Panc1 (cell line): Measurements from ENCODE around the gene CDK5R1.

ENCODE experiments used
- CTCF ChIP-seq: fragments of 450-650 bp; IDR thresholded peaks from 2 replicates; pipeline ENCODE4 v1.5.1; 2017; ENCODE audit warnings: mild to moderate bottlenecking
- POLR2AphosphoS5 ChIP-seq: IDR thresholded peaks from 2 replicates; pipeline ENCODE4 v1.6.1; 2012; ENCODE audit warnings: mild to moderate bottlenecking, low read depth, low read length, moderate library complexity
- REST ChIP-seq, 2 experiments: IDR thresholded peaks; 2 replicates each; pipeline ENCODE4 v1.6.1; 2011 to 2012; ENCODE audit warnings: low read depth in 2 of 2, control low read depth in 1 of 2, low read length in 1 of 2, mild to moderate bottlenecking in 1 of 2, moderate library complexity in 1 of 2; ENCODE audit not compliant: insufficient read depth in 1 of 2
- SIN3A ChIP-seq: IDR thresholded peaks from 2 replicates; pipeline ENCODE4 v1.6.1; 2012; ENCODE audit warnings: low read depth, mild to moderate bottlenecking, low read length, moderate library complexity, borderline replicate concordance; ENCODE audit not compliant: insufficient read depth
- TCF7L2 ChIP-seq: IDR thresholded peaks from 2 replicates; pipeline ENCODE4 v1.6.1; 2011; ENCODE audit warnings: mild to moderate bottlenecking, low read depth, low read length, inconsistent platforms

- TF ChIP-seq POLR2AphosphoS5 (peak; percentile 92), CTCF (peak; percentile 99), REST (IDR thresholded peaks at IDR 0.05; ENCODE audit: insufficient read depth in 1 of 2, low read depth in 2 of 2, low read length in 1 of 2) (0 out of 4 replicates have a peak, but pooled peaks have one; percentile 23 to 51), TCF7L2 (0 out of 2 replicates have a peak, but pooled peaks have one; percentile 44), SIN3A (peak; percentile 74; the same call in 1 of the 2 replicates)
Observed at GRCh38 chr17:32444301-32445073, 42.3 kb upstream of the CDK5R1 start, which contains the start of gene PSMD11.
